Activated naive CD8-positive, alpha-beta T cell (primary cell): ENCODE results near the gene PFN3.

Experiments used
- H3K27ac Mint-ChIP-seq: one replicate; pipeline ENCODE4 v1.8.0; 2021; ENCODE audit warnings: mixed read lengths
- H3K27me3 Mint-ChIP-seq: one replicate; pipeline ENCODE4 v1.8.0; 2021; ENCODE audit warnings: mixed read lengths
- H3K36me3 Mint-ChIP-seq: one replicate; pipeline ENCODE4 v1.8.0; 2021; ENCODE audit warnings: mixed read lengths
- H3K4me1 Mint-ChIP-seq: one replicate; pipeline ENCODE4 v1.8.0; 2021; ENCODE audit warnings: low read depth, mixed read lengths
- H3K4me3 Mint-ChIP-seq: one replicate; pipeline ENCODE4 v1.8.0; 2021; ENCODE audit warnings: mild to moderate bottlenecking, mixed read lengths
- H3K9me3 Mint-ChIP-seq: one replicate; pipeline ENCODE4 v1.8.0; 2021; ENCODE audit warnings: low read depth, mixed read lengths

The PFN3 gene

DNA sequence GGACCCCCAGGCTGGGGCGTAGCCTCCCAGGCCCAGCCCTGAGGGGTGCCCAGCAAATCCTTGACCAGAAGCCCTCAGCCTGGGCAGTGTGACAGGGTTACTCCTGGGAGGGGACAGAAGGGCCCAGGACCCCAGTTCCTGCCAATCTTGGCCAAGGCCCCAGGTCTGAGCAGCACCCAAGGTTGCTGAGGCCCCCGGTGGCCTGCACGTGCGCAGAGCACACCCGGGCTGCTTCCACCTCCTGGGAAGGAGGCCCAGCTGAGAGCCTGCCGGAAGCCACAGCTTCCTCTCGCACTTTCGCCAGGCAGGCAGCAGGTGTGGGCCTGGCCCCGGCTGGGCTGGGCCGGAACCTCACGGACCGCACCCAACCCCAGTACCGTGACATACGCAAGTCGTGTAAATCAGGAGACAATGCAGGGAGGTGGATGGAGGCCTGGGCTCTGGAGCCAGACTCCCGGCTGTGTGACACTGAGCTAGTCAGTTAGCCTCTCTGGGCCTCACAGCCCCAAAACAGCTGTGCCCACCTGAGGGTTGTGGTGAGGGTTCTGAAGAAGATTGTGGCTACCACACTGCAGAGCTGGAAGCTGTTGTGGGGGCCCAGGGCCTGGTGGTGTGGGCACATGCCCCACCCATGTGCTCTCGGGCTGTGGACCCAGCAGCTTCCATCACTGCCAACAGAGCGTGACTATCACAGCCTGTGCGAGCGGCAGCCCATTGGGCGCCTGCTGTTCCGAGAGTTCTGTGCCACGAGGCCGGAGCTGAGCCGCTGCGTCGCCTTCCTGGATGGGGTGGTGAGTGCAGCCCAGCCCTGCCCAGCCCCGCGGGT, 31.1 kb upstream of the PFN3 start:
- peak overlapping the region; percentile 93 for H3K4me3 Mint-ChIP-seq
- H3K27ac Mint-ChIP-seq = peak overlapping the region; percentile 93
- peaks cover 66% of the 10 kb centered on the region for H3K4me1 Mint-ChIP-seq
- peaks cover 5% of the 10 kb centered on the region for H3K36me3 Mint-ChIP-seq
- no peaks in the 10 kb centered on the region for H3K9me3 Mint-ChIP-seq
- H3K27me3 Mint-ChIP-seq = no peaks in the 10 kb centered on the region

DNA sequence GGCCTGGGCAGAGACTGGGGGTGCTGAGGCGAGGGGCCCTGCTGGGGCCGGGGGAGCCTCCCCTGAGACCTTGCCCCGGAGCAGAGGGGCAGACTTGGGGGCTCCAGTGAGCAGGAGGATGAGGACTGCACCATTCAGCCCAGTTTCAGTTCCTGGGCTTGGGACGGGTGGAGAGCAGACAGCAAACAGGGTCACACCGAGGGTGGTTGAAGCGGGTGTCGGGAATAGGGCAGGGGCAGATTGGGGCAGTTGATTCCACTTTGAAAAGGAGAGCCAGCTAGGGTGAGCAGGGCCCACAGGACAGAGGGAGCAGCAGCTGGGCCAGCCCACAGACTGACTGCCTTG, 30.5 kb upstream of the PFN3 start:
- H3K36me3 Mint-ChIP-seq = peaks cover 5% of the 10 kb centered on the region
- no peaks in the 10 kb centered on the region for H3K9me3 Mint-ChIP-seq
- peaks cover 66% of the 10 kb centered on the region for H3K4me1 Mint-ChIP-seq
- peak overlapping the region; percentile 93 for H3K27ac Mint-ChIP-seq
- no peaks in the 10 kb centered on the region for H3K27me3 Mint-ChIP-seq
- peak overlapping the region; percentile 93 for H3K4me3 Mint-ChIP-seq

DNA sequence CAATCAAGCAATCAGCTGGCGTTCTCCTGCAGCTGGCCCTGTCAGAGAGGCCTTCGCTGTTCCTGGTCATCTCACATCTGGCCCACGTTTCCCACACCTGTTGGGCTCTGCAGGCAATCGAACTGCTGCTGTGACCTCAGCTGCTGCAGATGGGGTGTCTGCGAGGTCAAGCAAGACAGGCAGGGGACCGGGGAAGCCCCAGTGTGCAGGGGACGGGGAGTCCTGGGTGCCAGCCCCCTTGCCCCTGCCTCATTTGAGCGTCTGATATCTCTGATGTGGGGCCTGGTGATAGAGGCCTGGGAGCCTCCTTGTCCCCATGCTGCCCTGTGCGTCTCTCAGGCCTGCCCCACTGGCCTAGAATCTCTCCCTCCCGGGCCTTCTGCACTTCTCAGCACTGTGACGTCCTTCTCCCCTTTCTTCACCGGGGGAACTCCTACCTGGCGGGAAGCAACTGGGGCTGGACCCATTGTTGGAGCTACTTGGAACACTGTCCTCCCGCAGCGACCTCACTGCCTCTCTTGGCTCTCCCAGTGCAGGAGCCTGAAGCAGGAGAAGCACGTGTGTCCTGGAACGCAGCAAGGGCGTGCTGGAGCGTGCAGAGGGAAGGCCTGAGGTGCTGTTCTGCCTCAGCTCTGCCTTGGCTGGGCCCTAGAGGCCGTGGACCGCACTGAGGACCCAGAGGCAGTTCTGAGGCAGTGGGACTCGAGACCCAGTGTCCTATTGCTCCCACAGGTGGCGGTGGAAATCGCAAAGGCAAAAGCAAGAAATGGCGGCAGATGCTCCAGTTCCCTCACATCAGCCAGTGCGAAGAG, 29.9 kb upstream of the PFN3 start:
- peaks cover 68% of the 10 kb centered on the region for H3K4me1 Mint-ChIP-seq
- peak overlapping the region; percentile 93 for H3K4me3 Mint-ChIP-seq
- H3K27me3 Mint-ChIP-seq = no peaks in the 10 kb centered on the region
- H3K36me3 Mint-ChIP-seq = peaks cover 5% of the 10 kb centered on the region
- H3K27ac Mint-ChIP-seq = peak overlapping the region; percentile 93
- no peaks in the 10 kb centered on the region for H3K9me3 Mint-ChIP-seq

DNA sequence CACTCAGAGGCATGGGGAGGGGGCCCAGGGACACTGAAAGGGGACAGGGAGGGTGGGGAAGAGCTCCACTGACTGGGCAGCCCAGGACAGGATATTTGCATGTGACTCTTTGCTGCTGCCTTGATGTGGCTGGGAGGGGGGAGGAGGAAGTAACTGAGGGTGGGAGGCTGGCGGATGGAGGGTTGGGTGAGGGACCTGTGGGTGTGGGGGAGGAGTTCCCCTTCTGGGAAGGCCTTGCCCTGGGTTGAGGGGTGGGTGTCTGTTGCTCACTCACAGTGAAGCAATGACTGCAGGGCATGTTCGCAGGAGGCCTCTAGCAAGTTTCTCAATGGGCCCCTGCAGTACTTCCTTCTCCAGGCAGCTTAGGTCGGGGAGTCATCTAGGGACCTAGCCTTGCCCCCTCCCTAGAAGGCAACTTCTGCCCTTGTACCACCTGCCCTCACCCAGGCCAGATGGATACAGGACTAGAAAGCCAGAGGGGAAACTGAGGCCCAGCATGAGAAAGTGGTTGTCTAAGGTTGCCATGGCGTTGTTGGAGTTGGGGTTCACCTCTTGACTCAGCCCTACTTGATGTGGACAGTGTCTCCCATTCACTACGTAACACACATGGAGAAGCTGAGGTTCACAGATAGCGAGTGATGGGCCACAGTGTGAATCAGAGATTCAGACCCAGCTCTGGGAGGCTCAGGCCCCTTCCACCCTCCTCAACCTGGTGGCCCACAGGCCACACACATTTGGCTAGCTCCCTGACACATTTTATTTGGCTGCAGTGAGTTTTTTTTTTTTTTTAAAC, 29.0 kb upstream of the PFN3 start:
- Mint-ChIP-seq H3K4me1 (peaks cover 68% of the 10 kb centered on the region), H3K27me3 (no peaks in the 10 kb centered on the region), H3K36me3 (peaks cover 5% of the 10 kb centered on the region), H3K9me3 (no peaks in the 10 kb centered on the region), H3K27ac (peak overlapping the region; percentile 93), H3K4me3 (peak overlapping the region; percentile 93)

- Mint-ChIP-seq H3K27ac (peak overlapping the region; percentile 93), H3K4me3 (peak overlapping the region; percentile 93), H3K36me3 (peaks cover 2% of the 10 kb centered on the region), H3K9me3 (no peaks in the 10 kb centered on the region), H3K27me3 (no peaks in the 10 kb centered on the region), H3K4me1 (peaks cover 61% of the 10 kb centered on the region)
Measured at GRCh38 chr5:177428574-177429217, 28.2 kb upstream of the PFN3 start.

GRCh38 chr5:177427919-177428573, 27.6 kb upstream of the PFN3 start:
- Mint-ChIP-seq H3K36me3 (peaks cover 2% of the 10 kb centered on the region), H3K4me3 (peak overlapping the region; percentile 93), H3K4me1 (peaks cover 57% of the 10 kb centered on the region), H3K9me3 (no peaks in the 10 kb centered on the region), H3K27ac (peak overlapping the region; percentile 93), H3K27me3 (no peaks in the 10 kb centered on the region)

DNA sequence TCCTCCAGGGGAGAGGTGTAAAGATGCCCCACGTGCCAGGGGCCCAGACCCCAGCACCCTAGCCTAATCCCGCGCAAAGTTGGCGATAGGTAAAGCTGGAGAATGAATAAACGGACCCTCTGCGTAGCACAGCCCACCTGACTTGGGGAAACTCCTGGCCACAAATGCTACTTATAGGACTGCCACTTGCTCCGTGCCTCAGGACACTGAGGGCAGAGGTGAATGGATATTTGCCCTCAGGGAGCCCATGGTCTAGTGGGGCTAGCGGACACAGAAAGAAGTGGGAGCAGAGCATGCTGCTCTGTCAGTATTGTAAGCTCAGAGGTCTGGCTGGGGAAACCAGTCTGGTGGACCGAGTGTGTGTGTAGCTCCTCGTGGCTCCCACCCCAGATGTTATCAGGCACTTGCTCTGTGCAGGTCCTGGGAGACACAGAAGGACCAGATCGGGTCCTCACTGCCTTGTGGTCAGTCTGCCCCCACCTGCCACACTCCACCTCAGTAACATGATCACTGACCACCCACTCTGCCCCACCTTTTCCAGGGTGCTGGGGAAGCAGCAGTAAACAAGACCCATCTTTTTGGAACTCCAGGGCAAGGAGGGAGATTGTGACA, 26.9 kb upstream of the PFN3 start:
- Mint-ChIP-seq H3K9me3 (no peaks in the 10 kb centered on the region), H3K27me3 (no peaks in the 10 kb centered on the region), H3K4me1 (peaks cover 54% of the 10 kb centered on the region), H3K27ac (peak overlapping the region; percentile 93), H3K36me3 (peaks cover 2% of the 10 kb centered on the region), H3K4me3 (peak overlapping the region; percentile 93)

DNA sequence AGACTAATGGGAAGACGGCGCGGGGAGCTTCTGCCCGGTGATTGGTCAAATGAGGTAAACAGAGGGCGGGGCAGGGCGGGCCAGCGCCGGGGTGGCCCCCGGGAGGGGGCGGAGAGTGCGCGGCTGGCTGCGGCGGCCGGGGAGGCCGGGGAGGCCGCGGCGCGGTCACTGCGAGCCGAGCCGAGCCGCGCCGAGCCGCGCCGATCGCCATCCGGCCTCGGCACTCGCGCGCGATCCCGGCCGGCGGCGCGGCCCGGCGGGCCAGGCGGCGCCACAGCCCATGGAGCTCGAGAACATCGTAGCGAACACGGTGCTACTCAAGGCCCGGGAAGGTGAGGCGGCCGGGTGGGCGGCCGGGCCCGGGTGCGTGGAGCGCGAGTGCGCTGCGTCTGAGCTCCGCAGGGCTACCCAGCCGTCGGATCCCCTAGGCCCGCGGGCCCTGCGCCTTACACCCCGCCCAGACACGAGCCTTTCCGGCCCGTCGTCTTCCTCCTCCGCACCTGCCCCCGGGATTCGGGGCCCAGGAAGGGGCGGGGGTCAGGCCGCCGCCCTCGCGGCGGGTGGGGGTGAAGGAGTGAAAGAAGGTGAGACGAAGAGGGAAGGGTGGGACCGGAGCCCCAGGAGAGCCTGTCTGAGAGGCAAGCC, 26.2 kb upstream of the PFN3 start, which contains the start of gene GRK6:
TSS of gene GRK6 (plus strand) at position 111 of the 645 bp plus-strand sequence. CDS start at position 281, 170 bp downstream.
- H3K36me3 Mint-ChIP-seq = peaks cover 2% of the 10 kb centered on the region

GRCh38 chr5:177425801-177426565, 25.5 kb upstream of the PFN3 start:
- peak overlapping the region; percentile 98 for H3K27ac Mint-ChIP-seq
- H3K4me1 Mint-ChIP-seq = peaks cover 43% of the 10 kb centered on the region
- peak overlapping the region; percentile 95 for H3K4me3 Mint-ChIP-seq
- H3K36me3 Mint-ChIP-seq = peaks cover 2% of the 10 kb centered on the region
- H3K27me3 Mint-ChIP-seq = no peaks in the 10 kb centered on the region
- H3K9me3 Mint-ChIP-seq = no peaks in the 10 kb centered on the region

More for the DNA sequence above, 26.2 kb upstream of the PFN3 start, which contains the start of gene GRK6:
- no peaks in the 10 kb centered on the region for H3K27me3 Mint-ChIP-seq
- H3K27ac Mint-ChIP-seq = peak within 1 kb of the TSS; percentile 98
- H3K4me3 Mint-ChIP-seq = peak within 1 kb of the TSS; percentile 95
- H3K9me3 Mint-ChIP-seq = no peaks in the 10 kb centered on the region
- H3K4me1 Mint-ChIP-seq = peaks cover 48% of the 10 kb centered on the region

DNA sequence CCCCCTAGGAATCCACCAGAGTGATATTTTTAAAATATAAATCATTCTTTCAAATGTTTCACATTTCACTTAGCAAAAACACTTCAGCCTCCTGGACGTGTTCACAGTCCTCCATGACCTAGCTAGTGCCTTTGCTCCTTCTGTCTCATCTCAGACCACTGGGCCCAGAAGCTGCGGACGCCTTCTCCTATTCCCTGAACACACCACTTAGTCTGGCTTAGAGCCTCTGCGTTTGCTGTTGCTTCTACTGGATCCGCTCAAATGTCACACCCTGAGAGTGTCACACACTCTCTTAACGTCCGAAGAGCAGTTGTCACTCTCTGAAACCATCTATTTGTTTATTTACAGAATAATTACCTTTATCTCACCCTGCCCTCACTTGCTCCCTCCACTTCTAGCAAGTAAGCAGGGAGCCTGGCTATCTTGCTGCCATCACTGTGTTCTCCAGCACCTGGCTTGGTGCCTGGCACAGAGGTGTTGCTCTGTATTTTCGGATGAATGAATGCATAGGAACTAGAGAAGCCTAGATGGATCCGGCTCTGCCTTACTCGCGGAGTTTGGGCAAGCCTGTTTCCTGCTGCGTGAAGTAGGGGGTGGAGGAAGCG, 24.8 kb upstream of the PFN3 start:
- H3K27me3 Mint-ChIP-seq = no peaks in the 10 kb centered on the region
- peak overlapping the region; percentile 95 for H3K4me3 Mint-ChIP-seq
- peak overlapping the region; percentile 98 for H3K27ac Mint-ChIP-seq
- peaks cover 2% of the 10 kb centered on the region for H3K36me3 Mint-ChIP-seq
- peaks cover 36% of the 10 kb centered on the region for H3K4me1 Mint-ChIP-seq
- no peaks in the 10 kb centered on the region for H3K9me3 Mint-ChIP-seq

DNA sequence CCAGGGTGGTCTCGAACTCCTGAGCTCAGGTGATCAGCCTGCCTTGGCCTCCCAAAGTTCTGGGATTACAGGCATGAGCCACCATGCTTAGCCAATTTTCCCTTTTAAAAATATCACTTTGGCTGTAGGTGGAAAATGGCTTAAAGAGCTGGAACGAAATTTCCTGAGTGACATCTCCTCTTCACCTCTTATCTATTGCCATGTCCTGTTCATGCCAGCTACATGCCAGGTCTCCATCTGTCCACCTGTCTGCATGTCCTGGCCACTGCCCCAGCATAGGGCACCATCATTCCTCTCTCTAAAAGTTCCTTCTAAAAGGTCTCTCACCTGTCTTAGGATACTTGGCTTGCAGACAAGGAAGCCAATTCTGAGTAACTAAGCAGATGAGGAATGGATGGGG, 23.2 kb upstream of the PFN3 start:
- Mint-ChIP-seq H3K4me3 (no peak overlapping the region), H3K4me1 (peaks cover 20% of the 10 kb centered on the region), H3K27me3 (no peaks in the 10 kb centered on the region), H3K36me3 (no peaks in the 10 kb centered on the region), H3K27ac (no peak overlapping the region), H3K9me3 (no peaks in the 10 kb centered on the region)

DNA sequence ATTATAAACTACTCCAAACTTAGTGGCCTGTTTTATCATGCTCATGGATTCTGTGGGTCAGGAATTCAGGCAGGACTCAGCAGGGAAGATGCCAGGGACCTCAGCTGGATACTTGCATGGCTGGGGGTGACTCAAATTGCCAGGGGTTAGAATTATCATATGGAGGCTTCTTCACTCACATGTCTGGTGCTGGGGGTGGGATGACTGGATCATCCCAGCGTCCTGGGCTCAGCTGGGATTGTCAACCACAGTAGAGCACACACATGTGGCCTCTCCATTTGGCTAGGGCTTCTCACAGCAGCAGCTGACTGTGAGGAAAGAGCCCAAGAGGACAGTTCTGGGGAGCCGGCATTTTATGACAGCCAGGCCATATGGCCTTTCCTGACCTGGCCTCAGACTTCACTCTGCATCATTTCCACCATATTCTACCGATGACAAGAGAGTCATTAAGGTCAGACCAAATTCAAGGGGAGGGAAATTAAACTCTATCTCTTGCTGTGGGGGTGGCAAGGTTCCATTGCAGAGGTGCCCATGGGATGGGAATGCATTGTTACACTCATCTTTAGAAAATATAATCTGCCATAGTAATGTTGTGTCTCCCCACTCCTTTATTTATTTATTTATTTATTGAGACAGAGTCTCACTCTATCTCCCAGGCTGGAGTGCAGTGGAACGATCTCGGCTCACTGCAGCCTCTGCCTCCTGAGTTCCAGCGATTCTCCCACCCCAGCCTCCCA, 20.8 kb upstream of the PFN3 start:
- no peak overlapping the region for H3K27ac Mint-ChIP-seq
- H3K27me3 Mint-ChIP-seq = no peaks in the 10 kb centered on the region
- no peak overlapping the region for H3K4me3 Mint-ChIP-seq
- peaks cover 13% of the 10 kb centered on the region for H3K4me1 Mint-ChIP-seq
- H3K9me3 Mint-ChIP-seq = no peaks in the 10 kb centered on the region
- no peaks in the 10 kb centered on the region for H3K36me3 Mint-ChIP-seq
